Glutamatergic neuron (in vitro differentiated cells): ENCODE measurements around the gene BMPER. TPM values are rescaled to one million over a fixed set of nuclear protein-coding genes. Genes with fewer than 3 reads are reported as not detected.

Source experiments
- DNase-seq: peaks from one replicate; pipeline ENCODE4 v3.0.0; 2022
- H3K27ac Mint-ChIP-seq: one replicate; pipeline ENCODE4 v1.8.0; 2020; ENCODE audit warnings: mild to moderate bottlenecking, mixed read lengths, inconsistent platforms; ENCODE audit not compliant: unreplicated experiment
- H3K27me3 Mint-ChIP-seq: one replicate; pipeline ENCODE4 v1.8.0; 2020; ENCODE audit warnings: mild to moderate bottlenecking, moderate library complexity, mixed read lengths, inconsistent platforms; ENCODE audit not compliant: unreplicated experiment
- H3K36me3 Mint-ChIP-seq: one replicate; pipeline ENCODE4 v1.8.0; 2020; ENCODE audit warnings: mild to moderate bottlenecking, mixed read lengths, inconsistent platforms; ENCODE audit not compliant: unreplicated experiment
- H3K4me1 Mint-ChIP-seq: one replicate; pipeline ENCODE4 v1.8.0; 2020; ENCODE audit warnings: mild to moderate bottlenecking, low read depth, mixed read lengths, inconsistent platforms; ENCODE audit not compliant: unreplicated experiment
- H3K4me3 Mint-ChIP-seq: one replicate; pipeline ENCODE4 v1.8.0; 2020; ENCODE audit warnings: mild to moderate bottlenecking, mixed read lengths, inconsistent platforms; ENCODE audit not compliant: unreplicated experiment
- H3K9me3 Mint-ChIP-seq: one replicate; pipeline ENCODE4 v1.8.0; 2020; ENCODE audit warnings: mild to moderate bottlenecking, moderate library complexity, mixed read lengths, inconsistent platforms; ENCODE audit not compliant: unreplicated experiment
- CTCF ChIP-seq: fragments of 200-600 bp; sonication (generic); IDR thresholded peaks from one replicate; pipeline ENCODE4 v1.5.0; 2021; ENCODE audit not compliant: partially characterized antibody, unreplicated experiment
- total RNA-seq: library from RNA; stranded (reverse); fragmentation: NEBNext Ultra II Directional; extraction: Animal tissue kit (Norgen Biotek cat#: 25700); gene quantifications from one replicate; pipeline ENCODE4 v1.2.1, GENCODE V29; 2021; ENCODE audit not compliant: unreplicated experiment

The BMPER gene
- total RNA-seq, 1 donor from 2014 or later: 16.2 TPM

- no peak overlapping the region for H3K27ac Mint-ChIP-seq
- no peak for DNase-seq
- H3K4me3 Mint-ChIP-seq: no peak overlapping the region
- H3K4me1 Mint-ChIP-seq: peaks cover 2% of the 10 kb centered on the region
- H3K36me3 Mint-ChIP-seq: peaks cover 4% of the 10 kb centered on the region
- H3K9me3 Mint-ChIP-seq: no peaks in the 10 kb centered on the region
- no peak for TF ChIP-seq CTCF
- no peaks in the 10 kb centered on the region for H3K27me3 Mint-ChIP-seq
Observed at GRCh38 chr7:34070511-34071323, 165.4 kb downstream of the BMPER start.

- peaks cover 2% of the 10 kb centered on the region for H3K9me3 Mint-ChIP-seq
- no peaks in the 10 kb centered on the region for H3K27me3 Mint-ChIP-seq
- no peaks in the 10 kb centered on the region for H3K4me1 Mint-ChIP-seq
- no peak overlapping the region for H3K27ac Mint-ChIP-seq
- TF ChIP-seq CTCF: no peak
- DNase-seq: no peak
- H3K36me3 Mint-ChIP-seq: peaks cover 4% of the 10 kb centered on the region
- no peak overlapping the region for H3K4me3 Mint-ChIP-seq
Observed at GRCh38 chr7:34073676-34074075, 168.3 kb downstream of the BMPER start.

- H3K36me3 Mint-ChIP-seq: peaks cover 4% of the 10 kb centered on the region
Observed at GRCh38 chr7:34074421-34074820, 169.1 kb downstream of the BMPER start.

GRCh38 chr7:34075523-34076370 lies 170.4 kb downstream of the BMPER start:
- Mint-ChIP-seq H3K4me3 (no peak overlapping the region), H3K27me3 (no peaks in the 10 kb centered on the region), H3K9me3 (peaks cover 2% of the 10 kb centered on the region), H3K4me1 (no peaks in the 10 kb centered on the region), H3K27ac (no peak overlapping the region), H3K36me3 (peaks cover 4% of the 10 kb centered on the region)
- no peak for DNase-seq
- no peak for TF ChIP-seq CTCF

More at GRCh38 chr7:34074421-34074820, 169.1 kb downstream of the BMPER start:
- TF ChIP-seq CTCF: no peak
- Mint-ChIP-seq H3K4me1 (no peaks in the 10 kb centered on the region), H3K27me3 (no peaks in the 10 kb centered on the region), H3K9me3 (peaks cover 2% of the 10 kb centered on the region), H3K4me3 (no peak overlapping the region), H3K27ac (no peak overlapping the region)
- no peak for DNase-seq
